Suprapubic skin (tissue), 4 donors: ENCODE results near the gene CTNNA3. TPM values are rescaled to one million over a fixed set of nuclear protein-coding genes. Genes with fewer than 3 reads are reported as not detected.

Source experiments
- DNase-seq, 2 donors: peaks; one replicate each; pipeline ENCODE4 v3.0.0-alpha.2; 2019; ENCODE audit warnings: low spot score in 2 of 2
- H3K27ac ChIP-seq: fragments of 200-600 bp; sonication (generic); one replicate; pipeline ENCODE4 v1.5.1; 2019
- H3K27me3 ChIP-seq: fragments of 200-600 bp; sonication (generic); one replicate; pipeline ENCODE4 v1.5.1; 2019
- H3K36me3 ChIP-seq: fragments of 200-600 bp; sonication (generic); one replicate; pipeline ENCODE4 v1.5.1; 2019
- H3K4me1 ChIP-seq: fragments of 200-600 bp; sonication (generic); one replicate; pipeline ENCODE4 v1.5.1; 2019
- H3K4me3 ChIP-seq: fragments of 200-600 bp; sonication (generic); one replicate; pipeline ENCODE4 v1.5.1; 2019; ENCODE audit warnings: mild to moderate bottlenecking
- H3K9me3 ChIP-seq: fragments of 200-600 bp; sonication (generic); one replicate; pipeline ENCODE4 v1.5.1; 2019
- CTCF ChIP-seq, 2 donors: fragments of 200-600 bp in 1 of 2; fragments of 450-650 bp in 1 of 2; sonication (generic) in 1 of 2; IDR thresholded peaks; one replicate each; pipeline ENCODE4 v1.5.1; 2016 to 2019; ENCODE audit warnings: antibody characterized with exemption in 2 of 2, mild to moderate bottlenecking in 1 of 2, moderate library complexity in 1 of 2
- EP300 ChIP-seq: sonication (generic); formaldehyde crosslinking; IDR thresholded peaks from one replicate; pipeline ENCODE4 v1.6.1; 2017; ENCODE audit warnings: antibody characterized with exemption
- POLR2A ChIP-seq, 2 donors: fragments of 450-650 bp; IDR thresholded peaks; one replicate each; pipeline ENCODE4 v1.6.1; 2017; ENCODE audit warnings: antibody characterized with exemption in 2 of 2, mild to moderate bottlenecking in 2 of 2, moderate library complexity in 2 of 2
- POLR2AphosphoS5 ChIP-seq, 3 donors: sonication (generic); formaldehyde crosslinking; IDR thresholded peaks; one replicate each; pipeline ENCODE4 v1.6.1; 2017; ENCODE audit warnings: antibody characterized with exemption in 3 of 3
- WGBS: methylation state at CpG from one replicate; pipeline ENCODE4 v1.1.5; 2018; 5-methylcytosine and 5-hydroxymethylcytosine counted together
- total RNA-seq, 4 donors: library from RNA; depleted of rRNA; stranded (reverse); fragments of >200 nt; gene quantifications; one replicate each; pipeline ENCODE4 v1.1.0, GENCODE V29; 2016

CTNNA3 gene
- total RNA-seq, 4 donors from 2014 or later = 0.08 to 0.29 (median 0.21) TPM

GRCh38 chr10:66958466-66958865, 737.5 kb downstream of the CTNNA3 start:
- H3K27ac ChIP-seq = no peak overlapping the region
- H3K4me1 ChIP-seq = no peaks in the 10 kb centered on the region
- DNase-seq = no peak
- 31% methylated on average over 2 of the region's 2 CpGs for WGBS
- no peaks in the 10 kb centered on the region for H3K9me3 ChIP-seq
- no peak overlapping the region for H3K4me3 ChIP-seq
- H3K27me3 ChIP-seq = no peaks in the 10 kb centered on the region
- TF ChIP-seq POLR2AphosphoS5 (IDR thresholded peaks at IDR 0.05) = no peak
- TF ChIP-seq CTCF (IDR thresholded peaks at IDR 0.05) = no peak
- TF ChIP-seq EP300 = no peak
- no peak for TF ChIP-seq POLR2A (IDR thresholded peaks at IDR 0.05)
- H3K36me3 ChIP-seq = no peaks in the 10 kb centered on the region

DNA sequence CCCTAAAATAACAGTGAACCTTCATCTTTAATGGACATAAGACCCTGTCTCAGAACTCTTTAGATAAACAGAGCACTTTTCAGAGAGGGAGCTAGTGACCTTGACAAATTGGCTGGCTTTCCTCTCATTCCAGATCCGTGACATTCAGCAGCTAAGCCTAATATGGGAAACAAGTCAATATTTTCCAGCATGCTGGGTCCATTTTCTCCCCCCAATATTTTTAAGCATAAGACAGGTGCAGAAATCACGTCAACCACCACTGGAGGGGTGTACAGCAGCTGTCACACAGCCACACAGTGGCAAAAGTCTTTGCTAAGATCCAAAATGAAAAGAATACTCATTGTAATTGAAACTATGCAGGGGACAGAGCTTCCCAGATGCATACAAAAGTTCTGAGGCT, 744.1 kb downstream of the CTNNA3 start:
- no peaks in the 10 kb centered on the region for H3K9me3 ChIP-seq
- 75% methylated on average over 2 of the region's 2 CpGs for WGBS
- H3K4me3 ChIP-seq = no peak overlapping the region
- H3K36me3 ChIP-seq = no peaks in the 10 kb centered on the region
- no peaks in the 10 kb centered on the region for H3K4me1 ChIP-seq
- TF ChIP-seq POLR2A (IDR thresholded peaks at IDR 0.05) = no peak
- TF ChIP-seq EP300 = no peak
- H3K27me3 ChIP-seq = no peaks in the 10 kb centered on the region
- DNase-seq = no peak
- no peak overlapping the region for H3K27ac ChIP-seq

- DNase-seq = no peak
- Histone ChIP-seq H3K36me3 (no peaks in the 10 kb centered on the region), H3K4me3 (no peak overlapping the region), H3K4me1 (no peaks in the 10 kb centered on the region), H3K27ac (no peak overlapping the region), H3K9me3 (no peaks in the 10 kb centered on the region), H3K27me3 (no peaks in the 10 kb centered on the region)
- no peak for TF ChIP-seq EP300
- WGBS = 93% methylated on average over 2 of the region's 2 CpGs
Observed at GRCh38 chr10:66943590-66943989, 752.4 kb downstream of the CTNNA3 start.

DNA sequence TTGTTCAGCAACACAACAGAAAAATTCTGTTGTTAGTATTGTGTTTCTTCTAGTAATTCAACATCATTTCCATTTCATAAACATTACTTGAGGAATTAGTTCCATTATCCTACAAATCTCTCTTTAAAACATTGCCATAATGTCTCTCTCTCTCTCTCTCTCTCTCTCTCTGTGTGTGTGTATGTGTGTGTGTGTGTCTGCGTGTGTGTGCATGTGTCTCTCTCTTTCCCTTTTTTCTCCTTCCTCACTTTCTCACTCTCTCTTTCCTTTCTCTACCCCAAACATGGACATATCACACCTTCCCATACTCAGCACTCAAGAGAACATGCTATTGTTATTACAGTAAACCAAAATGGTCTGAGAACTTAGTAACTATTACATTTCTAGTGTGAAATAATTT, 753.6 kb downstream of the CTNNA3 start:
- H3K27me3 ChIP-seq = no peaks in the 10 kb centered on the region
- H3K27ac ChIP-seq = no peak overlapping the region
- 89% methylated on average over 1 of the region's 1 CpG for WGBS
- H3K9me3 ChIP-seq = no peaks in the 10 kb centered on the region
- H3K4me3 ChIP-seq = no peak overlapping the region
- no peaks in the 10 kb centered on the region for H3K36me3 ChIP-seq
- H3K4me1 ChIP-seq = no peaks in the 10 kb centered on the region
- no peak for DNase-seq
- TF ChIP-seq EP300 = no peak
- no peak for TF ChIP-seq POLR2AphosphoS5 (IDR thresholded peaks at IDR 0.05)

- WGBS = 62% methylated on average over 5 of the region's 5 CpGs
- Histone ChIP-seq H3K4me1 (no peaks in the 10 kb centered on the region), H3K27me3 (no peaks in the 10 kb centered on the region), H3K27ac (no peak overlapping the region), H3K9me3 (no peaks in the 10 kb centered on the region), H3K4me3 (no peak overlapping the region), H3K36me3 (no peaks in the 10 kb centered on the region)
- no peak for DNase-seq
- no peak for TF ChIP-seq EP300
- TF ChIP-seq CTCF (IDR thresholded peaks at IDR 0.05) = no peak
- TF ChIP-seq POLR2A (IDR thresholded peaks at IDR 0.05) = no peak
- TF ChIP-seq POLR2AphosphoS5 (IDR thresholded peaks at IDR 0.05) = no peak
Observed at GRCh38 chr10:66941491-66941890, 754.5 kb downstream of the CTNNA3 start.

GRCh38 chr10:66940965-66941364, 755.0 kb downstream of the CTNNA3 start:
- H3K4me3 ChIP-seq = no peak overlapping the region
- TF ChIP-seq CTCF (IDR thresholded peaks at IDR 0.05) = no peak
- no peak for TF ChIP-seq POLR2A (IDR thresholded peaks at IDR 0.05)
- TF ChIP-seq EP300 = no peak
- TF ChIP-seq POLR2AphosphoS5 (IDR thresholded peaks at IDR 0.05) = no peak
- no peaks in the 10 kb centered on the region for H3K27me3 ChIP-seq
- DNase-seq = no peak
- no peak overlapping the region for H3K27ac ChIP-seq
- no peaks in the 10 kb centered on the region for H3K9me3 ChIP-seq
- no peaks in the 10 kb centered on the region for H3K4me1 ChIP-seq
- WGBS = 36% methylated on average over 3 of the region's 3 CpGs
- H3K36me3 ChIP-seq = no peaks in the 10 kb centered on the region

DNA sequence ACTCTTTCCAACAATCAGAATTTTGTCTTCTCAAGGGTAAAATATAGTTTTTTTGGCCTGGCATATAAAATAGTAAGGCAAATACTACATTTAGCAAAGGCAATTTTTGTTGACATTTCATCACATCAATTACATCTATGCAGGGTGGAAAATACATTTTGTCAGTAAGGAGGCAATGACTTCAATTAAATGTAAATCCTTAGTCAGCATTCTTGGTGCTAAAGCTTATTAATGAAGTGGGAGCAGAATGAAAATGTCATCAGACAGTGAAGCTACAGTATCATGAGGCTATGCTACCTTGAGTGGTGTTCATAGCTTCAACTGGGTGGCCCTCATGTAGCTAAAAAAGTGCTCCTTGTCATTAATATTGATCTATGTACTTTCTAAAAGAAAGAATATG, 761.3 kb downstream of the CTNNA3 start:
- Histone ChIP-seq H3K36me3 (no peaks in the 10 kb centered on the region), H3K4me1 (no peaks in the 10 kb centered on the region), H3K27ac (no peak overlapping the region), H3K27me3 (peaks cover 11% of the 10 kb centered on the region), H3K9me3 (no peaks in the 10 kb centered on the region), H3K4me3 (no peak overlapping the region)
- DNase-seq = no peak
- TF ChIP-seq POLR2AphosphoS5 (IDR thresholded peaks at IDR 0.05) = no peak
- no peak for TF ChIP-seq POLR2A (IDR thresholded peaks at IDR 0.05)
- no peak for TF ChIP-seq EP300
- TF ChIP-seq CTCF (IDR thresholded peaks at IDR 0.05) = no peak
